GM10266 (cell line): ENCODE data around the gene EMC1.
"Not testable (repeated sequence)": the region's sequence is repeated elsewhere in the genome, so short reads cannot be mapped to it uniquely, and the experiment has no call there.

Experiments
- DNase-seq: peaks from one replicate; pipeline ENCODE4 v3.0.0; 2012; ENCODE audit errors: extremely low spot score
- TF ChIP-seq, protein P1 (sequence below): IDR thresholded peaks from 2 replicates; pipeline ENCODE4 v1.5.1; 2012; ENCODE audit warnings: mild to moderate bottlenecking, low read depth; ENCODE audit not compliant: control insufficient read depth, insufficient read depth; ENCODE audit errors: missing control alignments

The EMC1 gene

DNA sequence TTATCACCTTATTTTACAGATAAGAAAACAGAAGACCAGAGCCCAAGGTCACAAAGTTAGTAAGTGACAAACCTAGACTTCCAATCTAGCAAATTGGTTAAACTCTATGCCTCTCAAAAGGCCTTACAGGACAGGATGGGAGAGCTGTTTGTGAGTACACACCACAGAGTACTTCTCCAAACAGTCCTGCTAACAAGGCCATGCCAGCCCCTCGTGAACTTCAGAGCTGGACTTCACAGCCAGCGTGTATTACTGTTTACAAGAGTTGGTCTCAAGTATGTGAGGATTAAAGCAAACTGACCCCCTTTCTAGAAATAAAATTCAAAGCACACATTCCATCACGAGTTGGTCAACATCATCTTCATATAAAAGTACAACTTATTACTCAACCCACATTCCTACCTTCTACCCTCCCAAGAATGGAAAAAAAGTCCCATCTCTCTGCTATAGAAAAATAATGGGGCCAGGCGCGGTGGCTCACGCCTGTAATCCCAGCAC lies 21.4 kb downstream of the EMC1 start:
- no peak for DNase-seq
- TF ChIP-seq, protein P1, sequence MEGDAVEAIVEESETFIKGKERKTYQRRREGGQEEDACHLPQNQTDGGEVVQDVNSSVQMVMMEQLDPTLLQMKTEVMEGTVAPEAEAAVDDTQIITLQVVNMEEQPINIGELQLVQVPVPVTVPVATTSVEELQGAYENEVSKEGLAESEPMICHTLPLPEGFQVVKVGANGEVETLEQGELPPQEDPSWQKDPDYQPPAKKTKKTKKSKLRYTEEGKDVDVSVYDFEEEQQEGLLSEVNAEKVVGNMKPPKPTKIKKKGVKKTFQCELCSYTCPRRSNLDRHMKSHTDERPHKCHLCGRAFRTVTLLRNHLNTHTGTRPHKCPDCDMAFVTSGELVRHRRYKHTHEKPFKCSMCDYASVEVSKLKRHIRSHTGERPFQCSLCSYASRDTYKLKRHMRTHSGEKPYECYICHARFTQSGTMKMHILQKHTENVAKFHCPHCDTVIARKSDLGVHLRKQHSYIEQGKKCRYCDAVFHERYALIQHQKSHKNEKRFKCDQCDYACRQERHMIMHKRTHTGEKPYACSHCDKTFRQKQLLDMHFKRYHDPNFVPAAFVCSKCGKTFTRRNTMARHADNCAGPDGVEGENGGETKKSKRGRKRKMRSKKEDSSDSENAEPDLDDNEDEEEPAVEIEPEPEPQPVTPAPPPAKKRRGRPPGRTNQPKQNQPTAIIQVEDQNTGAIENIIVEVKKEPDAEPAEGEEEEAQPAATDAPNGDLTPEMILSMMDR, result no peak

DNA sequence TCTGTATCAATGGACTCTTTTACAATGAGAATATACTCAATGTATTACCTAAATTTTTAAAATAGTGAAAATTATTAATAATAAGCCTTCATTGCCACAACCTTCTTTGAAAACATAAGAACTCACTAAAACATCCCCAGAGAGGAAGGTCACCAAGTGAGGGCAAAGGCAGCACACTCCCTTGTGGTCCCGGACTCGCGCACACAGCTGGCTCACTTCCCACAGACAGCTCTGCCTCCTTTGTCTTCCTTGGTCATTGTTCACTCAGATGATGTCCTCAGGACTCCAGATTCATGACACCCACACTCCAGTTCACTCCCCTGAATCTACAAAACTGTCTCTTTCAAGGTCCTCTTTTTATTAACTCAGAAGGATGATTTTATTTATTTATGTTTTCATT lies 22.1 kb downstream of the EMC1 start:
- no peak for DNase-seq
- TF ChIP-seq, protein P1, result no peak

DNA sequence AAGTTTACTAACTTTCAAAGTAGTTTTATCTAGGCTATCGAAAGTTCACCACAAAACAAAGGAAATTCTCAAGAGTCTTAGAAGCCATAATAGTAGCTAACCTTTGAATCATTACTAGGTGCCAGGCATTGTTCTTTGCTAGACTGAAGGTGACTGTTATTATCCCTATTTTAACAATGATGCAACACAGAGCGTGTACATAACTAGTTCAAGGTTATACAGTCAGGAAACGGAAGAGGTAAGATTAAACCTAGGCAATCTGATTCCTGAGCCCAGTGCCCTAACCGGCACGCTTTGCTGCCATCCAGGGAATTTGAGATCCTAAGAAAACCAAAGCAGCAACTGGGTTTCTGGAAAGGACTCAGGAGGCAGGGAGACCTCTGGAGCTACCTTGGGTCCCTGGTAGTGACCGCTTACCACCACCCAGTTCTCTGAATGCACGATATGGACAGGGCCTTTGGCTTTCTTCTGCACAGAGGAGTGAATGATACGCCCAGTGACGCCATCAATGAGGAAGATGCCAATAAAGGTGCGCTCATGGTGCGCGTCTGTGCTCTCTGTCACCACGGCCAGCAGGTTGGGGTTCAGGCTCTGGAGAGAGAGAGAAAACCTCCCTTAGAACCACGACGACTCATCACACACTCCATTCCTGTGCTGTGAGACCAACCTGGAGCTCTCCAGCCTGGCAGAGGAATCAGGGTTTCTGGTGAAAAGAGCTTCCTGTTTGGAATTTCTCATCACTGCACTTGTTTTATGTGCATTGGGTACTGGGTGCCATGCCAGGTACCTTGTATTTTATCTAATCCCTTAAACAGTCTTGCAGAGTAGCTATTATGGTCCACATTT lies 28.1 kb downstream of the EMC1 start:
- TF ChIP-seq, protein P1, result no peak
- no peak for DNase-seq

DNA sequence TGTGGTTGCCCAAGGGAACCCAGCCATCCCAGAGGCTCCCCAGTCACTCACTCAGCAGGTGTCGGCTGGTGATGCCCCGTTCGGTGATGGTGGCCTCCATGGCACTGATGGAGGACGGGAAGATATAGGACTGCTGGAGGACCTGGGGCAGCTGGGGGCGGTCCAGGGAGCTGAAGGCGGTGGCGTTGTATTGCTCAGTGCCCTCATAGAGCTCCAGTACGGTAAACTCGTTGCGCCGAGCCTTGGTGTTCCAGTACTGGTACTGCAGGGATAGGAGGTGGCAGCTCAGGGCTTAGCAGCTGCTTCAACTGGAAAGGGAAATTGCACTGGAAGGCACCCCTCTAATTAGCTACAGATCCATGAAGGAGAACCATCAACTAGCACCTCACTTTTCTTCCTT lies 28.8 kb downstream of the EMC1 start:
- DNase-seq, result no peak
- TF ChIP-seq, protein P1, result no peak

DNA sequence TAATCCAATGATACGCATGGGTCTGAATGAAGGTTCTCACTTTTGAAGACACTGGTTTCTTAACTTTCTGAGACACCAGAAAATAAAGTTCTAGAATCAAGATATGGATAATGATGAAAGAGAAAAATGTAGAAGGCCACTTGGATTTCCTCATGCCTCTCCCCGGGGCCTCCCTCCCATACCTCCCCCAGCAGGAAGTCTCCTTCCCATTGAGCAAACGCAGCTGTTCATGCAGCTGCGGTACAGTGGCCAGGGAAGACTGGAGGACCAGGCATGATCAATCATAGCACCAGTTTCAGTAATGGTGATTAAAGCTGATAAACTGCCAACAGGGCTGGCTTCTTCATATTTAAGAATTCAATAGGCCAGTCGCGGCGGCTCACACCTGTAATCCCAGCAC lies 30.3 kb downstream of the EMC1 start:
- TF ChIP-seq, protein P1, result no peak
- DNase-seq, result no peak

DNA sequence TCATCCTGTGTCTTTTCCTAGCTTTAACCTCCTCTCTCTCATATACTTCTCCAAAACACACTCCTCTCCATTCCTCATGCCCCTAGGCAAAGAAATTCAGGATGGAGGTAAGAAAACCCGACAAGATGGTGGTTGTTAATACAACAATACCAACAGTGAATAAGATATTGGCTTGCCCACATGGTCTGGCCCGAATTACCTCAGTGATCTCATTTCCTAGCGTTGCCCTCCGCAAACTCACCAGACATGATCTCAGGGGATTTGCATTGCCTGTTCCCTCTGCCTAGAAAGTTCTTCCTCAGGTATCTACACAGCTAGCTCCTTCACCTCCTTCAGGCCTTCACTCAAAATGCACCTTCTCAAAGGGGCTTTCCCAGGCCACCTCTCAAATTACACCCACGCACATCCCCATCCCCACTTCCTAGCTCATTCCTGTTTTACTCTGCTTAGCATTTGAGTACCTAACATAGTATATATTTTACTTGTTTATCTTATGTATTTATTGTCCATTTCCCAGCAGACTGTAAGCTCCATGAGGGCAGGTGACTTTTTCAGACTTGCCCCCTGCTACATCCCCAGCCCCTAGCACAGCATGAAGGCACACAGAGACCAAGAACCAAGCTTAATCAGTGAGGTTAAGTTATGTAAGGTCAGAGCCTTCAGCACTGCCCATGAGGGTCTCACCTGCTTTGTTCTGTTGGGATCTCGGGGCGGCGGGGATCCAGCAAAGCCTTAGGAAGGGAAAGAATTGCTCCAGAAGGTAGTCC lies 31.1 kb downstream of the EMC1 start:
- TF ChIP-seq, protein P1, result no peak
- DNase-seq, result no peak

DNA sequence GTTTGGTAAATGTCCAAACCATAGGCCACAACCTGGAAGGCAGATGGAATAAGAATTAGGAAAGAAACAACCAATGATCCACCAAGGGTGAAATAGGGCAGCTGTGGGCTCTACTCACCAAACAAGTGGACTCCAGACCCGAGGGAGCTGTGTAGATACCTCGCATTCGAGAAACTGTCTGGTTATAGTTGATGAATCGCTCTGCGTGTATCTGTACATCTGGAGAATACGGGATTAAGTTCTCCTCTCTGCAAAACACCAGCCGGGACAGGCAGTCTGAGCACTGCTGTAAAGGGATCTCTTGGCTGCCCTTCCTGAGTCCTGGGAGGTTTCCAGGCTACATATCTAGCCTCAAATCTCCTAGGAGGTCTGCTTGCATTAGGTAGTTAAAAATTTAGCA lies 31.9 kb downstream of the EMC1 start:
- no peak for DNase-seq
- TF ChIP-seq, protein P1, result no peak

DNA sequence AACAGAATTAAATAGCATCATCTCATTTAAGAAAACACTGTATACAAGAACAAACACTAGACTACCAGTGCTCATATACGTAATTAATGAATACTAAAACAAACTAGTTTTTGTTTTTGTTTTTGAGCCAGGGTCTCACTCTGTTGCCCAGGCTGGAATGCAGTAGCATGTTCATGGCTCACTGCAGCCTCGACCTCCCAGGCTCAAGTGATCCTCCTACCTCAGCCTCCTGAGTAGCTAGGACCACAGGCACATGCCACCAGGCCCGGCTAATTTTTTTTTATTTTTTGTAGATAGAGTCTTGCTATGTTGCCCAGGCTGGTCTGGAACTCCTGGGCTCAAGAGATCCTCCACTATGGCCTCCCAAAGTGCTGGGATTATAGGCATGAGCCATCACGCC lies 34.7 kb downstream of the EMC1 start:
- not testable (repeated sequence) for DNase-seq
